DND-41 (cell line): ENCODE data around the gene C3orf70.

Source experiments
- CTCF ChIP-seq: IDR thresholded peaks from 2 replicates; pipeline ENCODE4 v1.5.1; 2012; ENCODE audit warnings: borderline replicate concordance, low read length, moderate library complexity, mild to moderate bottlenecking; ENCODE audit not compliant: poor library complexity, severe bottlenecking; ENCODE audit errors: extremely low read depth
- EZH2 ChIP-seq: IDR thresholded peaks from 3 replicates; pipeline ENCODE4 v1.6.1; 2012; ENCODE audit warnings: borderline replicate concordance, low read depth, mild to moderate bottlenecking, moderate library complexity, low read length, inconsistent platforms; ENCODE audit not compliant: severe bottlenecking

GRCh38 chr3:185187391-185187790 is 34.5 kb upstream of the C3orf70 start:
- TF ChIP-seq CTCF: no peak
- no peak for TF ChIP-seq EZH2
